CD14-positive monocyte (primary cell): Measurements from ENCODE around the gene FXYD1. TPM values are rescaled to one million over a fixed set of nuclear protein-coding genes. Genes with fewer than 3 reads are reported as not detected.
A peak's percentile ranks its signal among the peaks of the same experiment; 100 is the strongest.

Experiments
- DNase-seq, 3 donors: peaks; one replicate each; pipeline ENCODE4 v3.0.0-alpha.2; 2011 to 2022
- H2AFZ ChIP-seq: 2 replicates; pipeline ENCODE4 v1.6.0; 2012; ENCODE audit warnings: mild to moderate bottlenecking, low read depth, low read length, inconsistent platforms; ENCODE audit not compliant: insufficient read depth, poor library complexity, severe bottlenecking
- H3K27ac ChIP-seq, 2 donors: 1 replicate in 1 of 2; 2 replicates in 1 of 2; pipeline ENCODE4 v1.5.1; 2012 to 2013; ENCODE audit warnings: low read length in 2 of 2, control low read depth in 1 of 2, inconsistent platforms in 1 of 2, low read depth in 1 of 2, mild to moderate bottlenecking in 1 of 2
- H3K27me3 ChIP-seq, 2 donors: one replicate each; pipeline versions ENCODE4 v1.6.0 to v1.6.1; 2011 to 2013; ENCODE audit warnings: low read length in 2 of 2; ENCODE audit not compliant: control insufficient read depth in 2 of 2, insufficient read depth in 2 of 2
- H3K36me3 ChIP-seq, 2 donors: replicated peaks in 1 of 2; 1 replicate in 1 of 2; 2 replicates in 1 of 2; pipeline versions ENCODE4 v1.5.1 to v1.6.1; 2012 to 2013; ENCODE audit warnings: low read length in 2 of 2, control low read depth in 1 of 2, inconsistent platforms in 1 of 2, mild to moderate bottlenecking in 1 of 2; ENCODE audit not compliant: insufficient read depth in 2 of 2, control insufficient read depth in 1 of 2
- H3K4me1 ChIP-seq, 2 donors: 1 replicate in 1 of 2; 2 replicates in 1 of 2; pipeline versions ENCODE4 v1.5.1 to v1.6.1; 2012 to 2013; ENCODE audit warnings: low read length in 2 of 2, control low read depth in 1 of 2, inconsistent platforms in 1 of 2, mild to moderate bottlenecking in 1 of 2, moderate library complexity in 1 of 2; ENCODE audit not compliant: insufficient read depth in 2 of 2, control insufficient read depth in 1 of 2
- H3K4me2 ChIP-seq: replicated peaks from 2 replicates; pipeline ENCODE3; 2012; ENCODE audit warnings: low read length, moderate library complexity, mild to moderate bottlenecking; ENCODE audit not compliant: poor library complexity, severe bottlenecking; ENCODE audit errors: extremely low read depth
- H3K4me3 ChIP-seq, 3 experiments: fragments of 200-600 bp in 1 of 3; sonication (generic) in 1 of 3; replicated peaks in 1 of 3; 1 replicate in 2 of 3; 2 replicates in 1 of 3; pipeline ENCODE4 v1.5.1; 2011 to 2013; ENCODE audit warnings: low read length in 3 of 3, mild to moderate bottlenecking in 3 of 3, control low read depth in 2 of 3, low read depth in 2 of 3, inconsistent platforms in 1 of 3, moderate library complexity in 1 of 3
- H3K79me2 ChIP-seq: 2 replicates; pipeline ENCODE4 v1.6.0; 2012; ENCODE audit warnings: mild to moderate bottlenecking, control low read depth, inconsistent platforms, low read length, moderate library complexity; ENCODE audit not compliant: insufficient read depth
- H3K9ac ChIP-seq: 2 replicates; pipeline ENCODE4 v1.6.0; 2017; ENCODE audit warnings: low read length, mild to moderate bottlenecking; ENCODE audit not compliant: insufficient read depth, poor library complexity, severe bottlenecking
- H3K9me3 ChIP-seq, 2 donors: replicated peaks in 1 of 2; 1 replicate in 1 of 2; 2 replicates in 1 of 2; pipeline versions ENCODE4 v1.5.1 to v1.6.1; 2012 to 2013; ENCODE audit warnings: low read length in 2 of 2, control low read depth in 1 of 2; ENCODE audit not compliant: control insufficient read depth in 1 of 2, insufficient read depth in 1 of 2
- H4K20me1 ChIP-seq: 2 replicates; pipeline ENCODE4 v1.6.0; 2012; ENCODE audit warnings: mild to moderate bottlenecking, low read length, control low read depth, moderate library complexity; ENCODE audit not compliant: insufficient read depth
- H3K27ac Mint-ChIP-seq, 7 donors: one replicate each; pipeline ENCODE4 v1.8.0; 2020; ENCODE audit warnings: mild to moderate bottlenecking in 7 of 7, mixed read lengths in 7 of 7, moderate library complexity in 6 of 7, inconsistent platforms in 2 of 7
- H3K27me3 Mint-ChIP-seq, 3 donors: one replicate each; pipeline ENCODE4 v1.8.0; 2021 to 2022; ENCODE audit warnings: low read depth in 3 of 3, mild to moderate bottlenecking in 3 of 3, mixed read lengths in 3 of 3, moderate library complexity in 3 of 3, inconsistent platforms in 1 of 3
- H3K36me3 Mint-ChIP-seq, 2 donors: one replicate each; pipeline ENCODE4 v1.8.0; 2020; ENCODE audit warnings: mixed read lengths in 2 of 2, inconsistent platforms in 1 of 2, mild to moderate bottlenecking in 1 of 2
- H3K4me1 Mint-ChIP-seq: one replicate; pipeline ENCODE4 v1.8.0; 2020; ENCODE audit warnings: mild to moderate bottlenecking, mixed read lengths
- H3K4me3 Mint-ChIP-seq, 2 donors: one replicate each; pipeline ENCODE4 v1.8.0; 2020; ENCODE audit warnings: mild to moderate bottlenecking in 2 of 2, mixed read lengths in 2 of 2, moderate library complexity in 1 of 2
- H3K9me3 Mint-ChIP-seq, 7 donors: one replicate each; pipeline ENCODE4 v1.8.0; 2020 to 2022; ENCODE audit warnings: mixed read lengths in 7 of 7, mild to moderate bottlenecking in 6 of 7, moderate library complexity in 6 of 7, inconsistent platforms in 2 of 7
- CTCF ChIP-seq: fragments of 200-600 bp; IDR thresholded peaks from one replicate; pipeline ENCODE4 v1.8.0; 2022; ENCODE audit warnings: antibody characterized with exemption, mild to moderate bottlenecking
- WGBS: methylation state at CpG from one replicate; pipeline ENCODE4 v1.1.5; 2013; ENCODE audit warnings: missing lambda C conversion rate; ENCODE audit not compliant: insufficient coverage; 5-methylcytosine and 5-hydroxymethylcytosine counted together
- intact Hi-C, 2 donors: fragments of 100-400 bp; cut with micrococcal nuclease; formaldehyde crosslinking; loops; one replicate each; pipeline versions ENCODE4 v1.15.0 to v1.15.1; 2023
- polyA plus RNA-seq, 3 donors: library from polyadenylated mRNA; depleted of rRNA in 1 of 3; unstranded in 2 of 3; stranded (reverse) in 1 of 3; fragments of 300-500 nt in 2 of 3; fragments of >200 nt in 1 of 3; fragmentation: Illumina TruSeq in 2 of 3; gene quantifications; 1 replicate in 2 of 3; 2 replicates in 1 of 3; pipeline ENCODE4 v1.2.3, GENCODE V29; 2012 to 2021

The FXYD1 gene
- polyA plus RNA-seq, 3 donors, result 0.25 to 0.74 TPM; not detected in 1

GRCh38 chr19:35117116-35117515, 21.5 kb upstream of the FXYD1 start:
- Mint-ChIP-seq H3K4me3 (no peak overlapping the region), H3K27ac (no peak overlapping the region), H3K27me3 (peaks cover 8 to 21% (median 17%) of the 10 kb centered on the region in 3 donors), H3K36me3 (no peaks in the 10 kb centered on the region), H3K9me3 (peaks cover 0 to 2% (median 0%) of the 10 kb centered on the region in 7 donors), H3K4me1 (peaks cover 35% of the 10 kb centered on the region)
- no peak overlapping the region for H3K4me2 ChIP-seq
- H3K27ac ChIP-seq, result no peak overlapping the region
- no peak overlapping the region for H3K9ac ChIP-seq
- no peaks in the 10 kb centered on the region for H3K9me3 ChIP-seq
- peaks cover 27 to 35% of the 10 kb centered on the region in 2 donors for H3K4me1 ChIP-seq
- no peaks in the 10 kb centered on the region for H3K79me2 ChIP-seq
- no peak for DNase-seq
- H3K27me3 ChIP-seq, result no peaks in the 10 kb centered on the region
- intact Hi-C loops, result no loop called here
- H3K4me3 ChIP-seq, result no peak overlapping the region
- no peaks in the 10 kb centered on the region for H4K20me1 ChIP-seq
- H3K36me3 ChIP-seq, result no peaks in the 10 kb centered on the region
- H2AFZ ChIP-seq, result no peak overlapping the region
- 77% methylated on average over 7 of the region's 8 CpGs for WGBS
- no peak for TF ChIP-seq CTCF

GRCh38 chr19:35117799-35118198, 20.8 kb upstream of the FXYD1 start:
- Histone ChIP-seq H4K20me1 (no peaks in the 10 kb centered on the region), H3K9ac (no peak overlapping the region), H3K27me3 (no peaks in the 10 kb centered on the region), H3K9me3 (no peaks in the 10 kb centered on the region), H3K4me3 (no peak overlapping the region), H2AFZ (no peak overlapping the region), H3K36me3 (no peaks in the 10 kb centered on the region), H3K4me1 (peaks cover 27 to 35% of the 10 kb centered on the region in 2 donors), H3K79me2 (no peaks in the 10 kb centered on the region), H3K4me2 (no peak overlapping the region), H3K27ac (no peak overlapping the region)
- Mint-ChIP-seq H3K4me3 (peak overlapping the region in 1 of 2 donors; percentile 60), H3K9me3 (peaks cover 0 to 2% (median 0%) of the 10 kb centered on the region in 7 donors), H3K4me1 (peaks cover 35% of the 10 kb centered on the region), H3K27me3 (peaks cover 8 to 21% (median 17%) of the 10 kb centered on the region in 3 donors), H3K36me3 (no peaks in the 10 kb centered on the region), H3K27ac (peak overlapping the region in 1 of 7 donors; percentile 26)
- no peak for DNase-seq
- intact Hi-C loops, result no loop called here
- 87% methylated on average over 6 of the region's 11 CpGs for WGBS
- no peak for TF ChIP-seq CTCF
